Measurements from ENCODE around the gene RAB17. TPM values are rescaled to one million over a fixed set of nuclear protein-coding genes. Genes with fewer than 3 reads are reported as not detected.

Gene RAB17
- total RNA-seq, 2 donors from 2014 or later, result 6.4 to 6.5 TPM

GRCh38 chr2:237542001-237542704, 48.4 kb downstream of the RAB17 start:
- ATAC-seq (ENCODE audit: insufficient number of reproducible peaks, low FRiP score, low read depth) (no peak), DNase-seq (ENCODE audit: low spot score) (no peak)
- H3K36me3 ChIP-seq, result no peaks in the 10 kb centered on the region
- no peaks in the 10 kb centered on the region for H3K9me3 ChIP-seq
- no peaks in the 10 kb centered on the region for H3K27me3 ChIP-seq (replicated peaks; ENCODE audit: insufficient read depth)
- no peak for TF ChIP-seq CTCF (IDR thresholded peaks at IDR 0.05)
- H3K27ac ChIP-seq, result no peak overlapping the region
- H3K4me3 ChIP-seq, result no peak overlapping the region
- H3K4me1 ChIP-seq (ENCODE audit: control insufficient read depth in 1 of 2, low read depth in 2 of 2), result no peaks in the 10 kb centered on the region

DNA sequence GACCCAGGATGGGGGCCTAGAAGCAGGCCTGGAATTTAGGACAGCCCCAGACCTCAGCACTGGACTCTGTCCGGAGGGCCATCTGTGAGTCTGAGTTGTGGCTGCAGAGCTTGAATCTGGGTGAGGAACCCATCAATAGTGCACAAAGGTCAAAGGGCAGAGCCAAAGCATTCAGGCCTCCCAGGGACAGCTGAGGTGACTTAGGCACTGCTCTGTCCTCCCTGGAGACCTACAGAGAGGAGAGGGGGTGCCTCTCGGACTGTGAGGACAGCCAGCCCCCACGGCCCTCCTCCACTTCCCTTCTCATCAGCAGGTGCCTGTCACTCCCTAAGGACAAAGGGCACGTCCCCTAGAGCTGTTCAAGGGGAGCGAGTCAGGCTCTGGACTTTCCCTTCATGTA, 49.3 kb downstream of the RAB17 start:
- Histone ChIP-seq H3K9me3 (no peaks in the 10 kb centered on the region), H3K4me3 (no peak overlapping the region), H3K4me1 (ENCODE audit: control insufficient read depth in 1 of 2, low read depth in 2 of 2) (no peaks in the 10 kb centered on the region), H3K27ac (no peak overlapping the region), H3K36me3 (no peaks in the 10 kb centered on the region), H3K27me3 (replicated peaks; ENCODE audit: insufficient read depth) (no peaks in the 10 kb centered on the region)
- DNase-seq (ENCODE audit: low spot score) (no peak), ATAC-seq (ENCODE audit: insufficient number of reproducible peaks, low FRiP score, low read depth) (no peak)
- TF ChIP-seq CTCF (IDR thresholded peaks at IDR 0.05), result no peak

- H3K9me3 ChIP-seq, result no peaks in the 10 kb centered on the region
- no peak for DNase-seq (ENCODE audit: low spot score)
- H3K36me3 ChIP-seq, result no peaks in the 10 kb centered on the region
- ATAC-seq (ENCODE audit: insufficient number of reproducible peaks, low FRiP score, low read depth), result no peak
- no peaks in the 10 kb centered on the region for H3K27me3 ChIP-seq (replicated peaks; ENCODE audit: insufficient read depth)
- no peak overlapping the region for H3K27ac ChIP-seq
- no peak overlapping the region for H3K4me3 ChIP-seq
- H3K4me1 ChIP-seq (ENCODE audit: control insufficient read depth in 1 of 2, low read depth in 2 of 2), result no peaks in the 10 kb centered on the region
- TF ChIP-seq CTCF (IDR thresholded peaks at IDR 0.05), result no peak
Observed at GRCh38 chr2:237540823-237541222, 49.7 kb downstream of the RAB17 start.

GRCh38 chr2:237540223-237540775, 50.2 kb downstream of the RAB17 start:
- no peaks in the 10 kb centered on the region for H3K4me1 ChIP-seq (ENCODE audit: control insufficient read depth in 1 of 2, low read depth in 2 of 2)
- TF ChIP-seq CTCF (IDR thresholded peaks at IDR 0.05), result no peak
- ATAC-seq (ENCODE audit: insufficient number of reproducible peaks, low FRiP score, low read depth), result no peak
- H3K27ac ChIP-seq, result no peak overlapping the region
- H3K27me3 ChIP-seq (replicated peaks; ENCODE audit: insufficient read depth), result no peaks in the 10 kb centered on the region
- no peak overlapping the region for H3K4me3 ChIP-seq
- DNase-seq (ENCODE audit: low spot score), result no peak
- no peaks in the 10 kb centered on the region for H3K36me3 ChIP-seq
- no peaks in the 10 kb centered on the region for H3K9me3 ChIP-seq

DNA sequence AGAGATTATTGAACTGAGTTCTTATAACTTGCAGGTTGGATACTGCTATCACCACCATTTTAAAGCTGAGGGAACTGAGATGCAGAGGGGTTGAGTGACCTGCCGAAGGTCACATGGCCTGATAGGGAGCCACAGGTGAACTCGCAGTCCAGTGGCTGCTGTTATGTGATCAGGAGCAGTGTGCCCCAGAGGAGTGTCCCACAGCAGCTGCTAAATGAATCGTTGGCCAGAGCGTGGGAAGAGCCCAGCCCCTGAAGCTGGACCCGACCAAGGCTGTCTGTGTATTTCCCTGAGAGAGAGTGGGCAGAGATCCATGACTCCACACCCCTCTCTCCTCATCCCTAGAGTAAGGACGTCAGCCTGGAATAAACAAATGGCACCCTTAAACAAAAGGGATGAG, 50.9 kb downstream of the RAB17 start:
- ATAC-seq (ENCODE audit: insufficient number of reproducible peaks, low FRiP score, low read depth), result no peak
- Histone ChIP-seq H3K4me1 (ENCODE audit: control insufficient read depth in 1 of 2, low read depth in 2 of 2) (no peaks in the 10 kb centered on the region), H3K9me3 (no peaks in the 10 kb centered on the region), H3K27me3 (replicated peaks; ENCODE audit: insufficient read depth) (no peaks in the 10 kb centered on the region), H3K36me3 (no peaks in the 10 kb centered on the region), H3K4me3 (no peak overlapping the region), H3K27ac (no peak overlapping the region)
- TF ChIP-seq CTCF (IDR thresholded peaks at IDR 0.05), result no peak
- DNase-seq (ENCODE audit: low spot score), result no peak

Data from thoracic aorta (tissue), 2 donors.